ENCODE measurements around the gene OR10Z1. TPM values are rescaled to one million over a fixed set of nuclear protein-coding genes. Genes with fewer than 3 reads are reported as not detected.

Gene OR10Z1
- total RNA-seq, 1 donor from 2014 or later: not detected

- no peak for DNase-seq (ENCODE audit: low spot score)
- intact Hi-C loops (cut with DNase I): no loop called here
These were observed 49.5 kb downstream of the OR10Z1 start for GRCh38 chr1:158654571-158654970.

Other genes starting within 250 kb of the OR10Z1 start
- not detected for gene OR10T2, start 205.8 kb upstream of the OR10Z1 start, total RNA-seq
- gene OR10K2, start 179.0 kb upstream of the OR10Z1 start, total RNA-seq: not detected
- not detected for gene OR10K1, start 143.4 kb upstream of the OR10Z1 start, total RNA-seq
- not detected for gene OR10R2, start 133.0 kb upstream of the OR10Z1 start, total RNA-seq
- not detected for gene OR6Y1, start 50.9 kb upstream of the OR10Z1 start, total RNA-seq
- gene OR6P1, start 34.7 kb upstream of the OR10Z1 start, total RNA-seq: not detected
- not detected for gene OR10X1, start 25.4 kb upstream of the OR10Z1 start, total RNA-seq
- gene SPTA1, start 81.4 kb downstream of the OR10Z1 start, total RNA-seq: 0.43 TPM
- not detected for gene OR6K2, start 95.4 kb downstream of the OR10Z1 start, total RNA-seq
- not detected for gene OR6K3, start 115.5 kb downstream of the OR10Z1 start, total RNA-seq
- gene OR6K6, start 149.5 kb downstream of the OR10Z1 start, total RNA-seq: not detected
- gene OR6N1, start 166.9 kb downstream of the OR10Z1 start, total RNA-seq: not detected
- gene OR6N2, start 175.9 kb downstream of the OR10Z1 start, total RNA-seq: not detected
- 6.9 TPM for gene MNDA, start 226.1 kb downstream of the OR10Z1 start, total RNA-seq

Measured in cardiac septum (tissue), 1 donor.